D721Med (cell line): ENCODE results near the gene RASGEF1C.

Source experiments
- DNase-seq: peaks from one replicate; pipeline ENCODE4 v3.0.0; 2011; ENCODE audit warnings: low spot score; ENCODE audit not compliant: insufficient read length
- FAIRE-seq: peaks from 2 replicates; lab custom pipeline; 2011; peaks lifted over from hg19 to GRCh38; lab: Jason Lieb, UNC
- TF ChIP-seq, protein P1 (sequence below): IDR thresholded peaks from 2 replicates; pipeline ENCODE4 v1.5.1; 2012; ENCODE audit warnings: mild to moderate bottlenecking, control low read depth; ENCODE audit not compliant: insufficient read depth; ENCODE audit errors: missing control alignments

Gene RASGEF1C

DNA sequence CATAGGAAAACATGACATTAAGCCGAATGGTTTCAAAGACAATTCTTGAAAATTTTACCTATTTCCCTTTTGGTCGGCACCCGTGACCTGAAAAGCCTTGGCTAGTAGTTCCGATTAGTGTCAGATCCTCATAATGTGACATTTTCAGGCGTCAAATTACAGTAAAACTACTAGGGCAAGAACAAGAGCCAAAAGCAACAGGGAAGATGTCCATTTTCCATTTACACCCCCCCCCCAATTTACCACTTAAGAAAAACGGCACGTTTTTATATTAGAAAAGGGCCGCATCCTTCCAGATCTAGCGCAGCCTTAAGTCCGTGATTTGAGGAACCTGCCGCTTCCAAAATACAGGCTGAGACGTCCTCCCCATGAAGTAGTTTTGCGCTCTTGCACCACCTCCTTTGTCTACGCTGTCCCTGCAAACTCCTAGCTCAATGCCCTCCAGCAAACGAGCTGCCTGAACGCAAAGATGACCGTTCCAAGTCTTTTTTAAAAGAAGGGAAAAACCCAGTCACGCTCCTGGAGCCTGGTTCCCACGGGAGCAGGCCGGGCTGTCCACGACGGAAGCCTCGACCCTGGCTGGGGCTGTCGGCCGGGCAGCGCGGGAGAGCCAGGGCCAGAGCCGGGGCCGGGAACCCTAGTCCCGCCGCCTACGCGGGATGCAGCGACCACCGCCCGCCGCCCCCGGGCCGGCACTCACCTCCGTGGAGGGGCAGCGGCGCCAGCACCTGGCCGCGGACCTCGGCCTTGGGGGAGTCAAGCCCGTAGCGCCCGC, 138.1 kb downstream of the RASGEF1C start:
- no peak for DNase-seq
- FAIRE-seq, result no peak
- TF ChIP-seq, protein P1, sequence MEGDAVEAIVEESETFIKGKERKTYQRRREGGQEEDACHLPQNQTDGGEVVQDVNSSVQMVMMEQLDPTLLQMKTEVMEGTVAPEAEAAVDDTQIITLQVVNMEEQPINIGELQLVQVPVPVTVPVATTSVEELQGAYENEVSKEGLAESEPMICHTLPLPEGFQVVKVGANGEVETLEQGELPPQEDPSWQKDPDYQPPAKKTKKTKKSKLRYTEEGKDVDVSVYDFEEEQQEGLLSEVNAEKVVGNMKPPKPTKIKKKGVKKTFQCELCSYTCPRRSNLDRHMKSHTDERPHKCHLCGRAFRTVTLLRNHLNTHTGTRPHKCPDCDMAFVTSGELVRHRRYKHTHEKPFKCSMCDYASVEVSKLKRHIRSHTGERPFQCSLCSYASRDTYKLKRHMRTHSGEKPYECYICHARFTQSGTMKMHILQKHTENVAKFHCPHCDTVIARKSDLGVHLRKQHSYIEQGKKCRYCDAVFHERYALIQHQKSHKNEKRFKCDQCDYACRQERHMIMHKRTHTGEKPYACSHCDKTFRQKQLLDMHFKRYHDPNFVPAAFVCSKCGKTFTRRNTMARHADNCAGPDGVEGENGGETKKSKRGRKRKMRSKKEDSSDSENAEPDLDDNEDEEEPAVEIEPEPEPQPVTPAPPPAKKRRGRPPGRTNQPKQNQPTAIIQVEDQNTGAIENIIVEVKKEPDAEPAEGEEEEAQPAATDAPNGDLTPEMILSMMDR, result no peak

DNA sequence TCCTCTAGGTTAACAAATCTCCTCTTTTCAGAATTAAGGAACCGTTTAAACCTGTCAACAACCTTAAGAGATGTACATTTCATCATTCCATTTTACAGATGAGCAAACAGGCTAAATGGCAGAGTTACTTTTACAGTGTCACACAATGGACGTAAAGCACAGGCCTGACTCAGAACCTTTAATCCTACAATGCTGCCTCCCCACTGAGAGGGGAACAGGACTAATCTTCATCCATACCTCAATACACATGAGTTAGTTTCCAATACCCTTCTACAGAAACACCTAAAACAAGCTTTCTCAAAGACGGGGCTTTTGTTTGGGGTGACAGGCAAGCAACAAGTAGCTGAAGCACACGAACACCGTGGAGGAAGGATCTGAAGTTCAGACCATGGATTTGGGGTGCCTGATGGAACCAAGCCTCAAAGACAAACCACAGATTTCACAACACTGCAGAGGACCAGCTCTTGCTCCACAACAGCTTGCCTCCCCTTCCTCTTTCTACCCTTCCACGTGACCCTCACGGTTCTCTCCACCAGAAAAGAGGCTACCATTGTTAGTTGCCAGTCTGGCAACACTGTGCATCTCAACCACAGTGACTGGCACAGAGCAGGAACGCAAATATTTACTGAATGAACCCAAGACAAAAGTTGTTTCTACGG, 139.3 kb downstream of the RASGEF1C start:
- FAIRE-seq, result no peak
- DNase-seq, result no peak
- TF ChIP-seq, protein P1, result no peak

DNA sequence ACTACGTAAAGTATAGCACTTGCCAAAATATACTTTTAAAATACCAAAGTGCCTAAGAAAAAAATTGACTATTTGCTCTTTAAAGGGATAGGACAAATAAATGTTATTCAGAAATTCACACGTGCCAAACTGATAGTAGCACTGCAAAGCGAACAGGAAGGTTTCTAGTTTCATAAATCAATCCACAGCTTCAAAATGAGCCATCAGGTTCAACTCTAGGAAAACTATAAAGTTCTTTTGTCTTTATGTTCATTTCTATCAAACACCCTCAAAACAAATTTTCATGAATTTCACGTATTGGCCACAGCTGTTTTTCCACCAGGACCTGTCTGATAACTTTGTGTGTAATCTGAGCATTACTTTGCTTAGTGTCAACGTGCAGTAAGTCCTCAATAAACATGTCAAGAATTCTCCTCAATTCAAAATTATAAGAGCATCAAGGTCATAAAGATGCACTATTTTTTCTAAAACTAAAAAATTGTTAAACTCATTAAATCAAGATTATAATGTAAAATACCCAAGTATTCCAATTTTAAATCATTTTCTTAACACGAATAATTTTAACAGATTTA, 140.4 kb downstream of the RASGEF1C start:
- FAIRE-seq, result no peak

DNA sequence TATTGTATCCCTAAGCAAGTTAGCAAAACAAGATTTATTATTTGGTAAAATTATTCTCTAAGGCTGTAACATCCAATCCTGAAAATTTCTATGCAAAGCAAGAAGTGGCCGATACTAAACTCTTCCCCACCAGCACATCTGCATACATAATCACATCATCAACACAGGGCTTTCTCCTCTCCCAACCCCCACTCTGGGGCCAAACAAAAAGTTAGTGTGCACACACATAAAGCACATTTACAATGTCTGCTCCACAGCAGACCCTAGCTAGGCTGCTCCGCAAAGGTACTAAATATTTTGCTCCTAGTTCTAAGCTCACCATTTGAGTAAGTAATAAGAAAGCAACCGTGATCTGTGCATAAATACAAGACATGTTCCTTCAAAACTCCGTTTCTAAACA, 141.0 kb downstream of the RASGEF1C start:
- TF ChIP-seq, protein P1, result no peak
- FAIRE-seq (no peak), DNase-seq (no peak)

More for the DNA sequence above, 140.4 kb downstream of the RASGEF1C start:
- no peak for DNase-seq
- TF ChIP-seq, protein P1, result no peak

DNA sequence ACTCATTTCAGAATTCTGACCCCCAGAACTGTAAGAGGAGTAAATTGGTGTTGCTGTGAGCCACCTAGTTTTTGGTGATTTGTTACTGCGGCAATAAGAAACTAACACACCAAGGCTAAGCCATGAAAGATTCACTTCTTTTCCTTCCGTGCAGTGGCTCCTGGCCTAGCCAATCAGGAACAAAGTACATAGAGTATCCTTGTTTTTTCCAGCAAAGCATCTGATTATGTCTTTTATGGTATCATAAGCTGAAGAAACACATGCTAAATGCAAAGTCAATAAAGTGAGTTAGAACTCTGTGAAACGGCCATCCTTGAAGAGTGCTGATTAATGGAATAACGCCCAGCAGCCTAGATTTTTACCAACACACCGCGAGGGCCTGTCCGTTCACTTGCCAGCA, 148.8 kb downstream of the RASGEF1C start:
- DNase-seq (no peak), FAIRE-seq (no peak)
- TF ChIP-seq, protein P1, result no peak

DNA sequence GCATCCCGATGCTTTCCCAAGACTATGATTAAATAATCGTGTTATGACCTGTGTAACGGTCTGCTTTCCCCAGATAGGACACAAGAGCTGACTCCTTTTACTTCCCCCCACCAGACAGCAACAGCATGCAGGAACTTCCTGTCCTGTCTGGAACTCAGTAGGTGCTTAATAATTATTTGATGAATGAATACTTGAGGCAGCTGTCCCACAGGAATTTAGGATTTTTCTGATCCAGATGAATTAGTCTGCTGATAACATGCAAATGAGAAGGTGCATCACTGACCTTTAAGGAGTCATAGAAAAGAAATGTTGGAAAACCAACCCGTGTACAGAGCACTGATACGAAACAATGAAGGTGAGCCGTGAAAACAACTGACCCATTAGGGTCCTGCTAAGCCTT, 149.7 kb downstream of the RASGEF1C start:
- TF ChIP-seq, protein P1, result no peak
- FAIRE-seq (no peak), DNase-seq (no peak)
